HepG2 (cell line): ENCODE results near the gene REST. TPM values are rescaled to one million over a fixed set of nuclear protein-coding genes. Genes with fewer than 3 reads are reported as not detected.

ENCODE experiments used
- ATAC-seq: fragments of 200-7000 bp; cut with Tn5 transposase; 3 replicates; pipeline ENCODE4 v1.9.1; 2020; ENCODE audit warnings: mild to moderate bottlenecking, moderate library complexity
- BruUV-seq: library from RNA; stranded (reverse); fragments of 400-500 nt; replicated peaks from 2 replicates; lab custom pipeline; 2021; lab: Mats Ljungman, UMichigan
- CTCF ChIA-PET: fragments of 300-600 bp; formaldehyde crosslinking; extraction: SDS; loops from one replicate; lab custom pipeline; 2021; ENCODE audit warnings: low total read pairs, inconsistent platforms, low intra/inter-chr PET ratio; lab: Yijun Ruan, JAX
- POLR2A ChIA-PET: fragments of 350-600 bp; sonication (Branson Sonifier 250); formaldehyde crosslinking; loops from one replicate; lab custom pipeline; 2020; ENCODE audit warnings: antibody characterized with exemption, inconsistent platforms; lab: Yijun Ruan, JAX
- DNase-seq: peaks from one replicate; pipeline ENCODE4 v3.0.0-alpha.2; 2015; ENCODE audit warnings: low spot score
- FAIRE-seq: peaks from 3 replicates; lab custom pipeline; 2011; peaks lifted over from hg19 to GRCh38; lab: Jason Lieb, UNC
- H2AFZ ChIP-seq: one replicate; pipeline ENCODE4 v1.6.1; 2011; ENCODE audit warnings: low read length, inconsistent platforms
- H3K27ac ChIP-seq: fragments of 300-600 bp; 3 replicates; pipeline ENCODE4 v1.8.0; 2011; ENCODE audit warnings: mixed run types, mild to moderate bottlenecking, mixed read lengths, low read length, inconsistent platforms; ENCODE audit not compliant: insufficient read depth; ENCODE audit errors: extremely low read length
- H3K27me3 ChIP-seq, 2 experiments: fragments of 200-600 bp in 1 of 2; 2 replicates in 1 of 2; 3 replicates in 1 of 2; pipeline versions ENCODE4 v1.6.0 to v1.8.0; 2011; ENCODE audit warnings: low read length in 2 of 2, mild to moderate bottlenecking in 2 of 2, moderate library complexity in 2 of 2, inconsistent platforms in 1 of 2; ENCODE audit not compliant: insufficient read depth in 2 of 2, control insufficient read depth in 1 of 2
- H3K36me3 ChIP-seq, 2 experiments: fragments of 200-600 bp in 1 of 2; replicated peaks in 1 of 2; 2 replicates in 1 of 2; 3 replicates in 1 of 2; pipeline versions ENCODE4 v1.5.1 to v1.8.0; 2011; ENCODE audit warnings: low read length in 2 of 2, inconsistent platforms in 1 of 2; ENCODE audit not compliant: insufficient read depth in 2 of 2, control insufficient read depth in 1 of 2
- H3K4me1 ChIP-seq: 2 replicates; pipeline ENCODE4 v1.5.1; 2012; ENCODE audit warnings: low read length, inconsistent platforms; ENCODE audit not compliant: insufficient read depth
- H3K4me2 ChIP-seq: 2 replicates; pipeline ENCODE4 v1.6.0; 2011; ENCODE audit warnings: low read depth, low read length, inconsistent platforms
- H3K4me3 ChIP-seq, 3 experiments: fragments of 200-600 bp in 1 of 3; sonication (generic), shearing (Covaris generic) in 1 of 3; replicated peaks in 1 of 3; 2 replicates each; pipeline ENCODE4 v1.5.1; 2011 to 2016; ENCODE audit warnings: low read length in 3 of 3, inconsistent platforms in 2 of 3, low read depth in 2 of 3, mild to moderate bottlenecking in 2 of 3, control low read depth in 1 of 3, mixed read lengths in 1 of 3; ENCODE audit not compliant: insufficient read depth in 1 of 3
- H3K79me2 ChIP-seq: one replicate; pipeline ENCODE4 v1.6.1; 2011; ENCODE audit warnings: low read length, inconsistent platforms; ENCODE audit not compliant: insufficient read depth
- H3K9ac ChIP-seq: 2 replicates; pipeline ENCODE4 v1.6.0; 2011; ENCODE audit warnings: mild to moderate bottlenecking, low read depth, low read length, inconsistent platforms; ENCODE audit not compliant: insufficient read depth
- H3K9me3 ChIP-seq: 2 replicates; pipeline ENCODE4 v1.5.1; 2012; ENCODE audit warnings: mild to moderate bottlenecking, low read length
- H4K20me1 ChIP-seq: 2 replicates; pipeline ENCODE4 v1.6.0; 2011; ENCODE audit warnings: inconsistent platforms, mild to moderate bottlenecking, low read length, moderate library complexity; ENCODE audit not compliant: insufficient read depth
- CEBPB ChIP-seq: IDR thresholded peaks from 2 replicates; pipeline ENCODE4 v1.6.1; 2011; ENCODE audit warnings: low read depth, low read length, improper control_type of control experiment, borderline replicate concordance
- GATAD1 ChIP-seq: IDR thresholded peaks from 2 replicates; pipeline ENCODE4 v1.6.1; 2016; ENCODE audit warnings: missing genetic modification reagents, missing compliant biosample characterization
- IRF1 ChIP-seq: sonication (generic); formaldehyde crosslinking; IDR thresholded peaks from 2 replicates; pipeline ENCODE4 v1.4.0; 2020; ENCODE audit warnings: low read depth, mild to moderate bottlenecking, missing genetic modification reagents
- KAT2B ChIP-seq: fragments of 150-350 bp; IDR thresholded peaks from 2 replicates; pipeline ENCODE4 v1.6.1; 2014; ENCODE audit warnings: low read depth, low read length, borderline replicate concordance
- KDM6A ChIP-seq: IDR thresholded peaks from 2 replicates; pipeline ENCODE4 v1.6.1; 2016; ENCODE audit warnings: low read depth
- MLXIP ChIP-seq: sonication (generic); formaldehyde crosslinking; IDR thresholded peaks from 2 replicates; pipeline ENCODE4 v1.9.0; 2021; ENCODE audit warnings: missing genetic modification reagents, borderline replicate concordance
- NFE2L2 ChIP-seq: fragments of 150-350 bp; IDR thresholded peaks from 2 replicates; pipeline ENCODE4 v1.6.1; 2014; ENCODE audit warnings: low read length
- RCOR2 ChIP-seq: IDR thresholded peaks from 2 replicates; pipeline ENCODE4 v1.6.1; 2016; ENCODE audit warnings: missing biosample characterization, missing genetic modification reagents
- SP4 ChIP-seq: sonication (generic); formaldehyde crosslinking; IDR thresholded peaks from 2 replicates; pipeline ENCODE4 v1.8.1; 2023; ENCODE audit warnings: mild to moderate bottlenecking, missing genetic modification reagents
- ZFP36 ChIP-seq: fragments of 150-350 bp; IDR thresholded peaks from 2 replicates; pipeline ENCODE4 v1.6.1; 2018; ENCODE audit warnings: borderline replicate concordance, low read length, low read depth; ENCODE audit not compliant: partially characterized antibody
- ZFP36L2 ChIP-seq: sonication (generic); formaldehyde crosslinking; IDR thresholded peaks from 2 replicates; pipeline ENCODE4 v1.4.0; 2020; ENCODE audit warnings: missing genetic modification reagents
- ZNF143 ChIP-seq: sonication (generic); formaldehyde crosslinking; IDR thresholded peaks from 2 replicates; pipeline ENCODE4 v1.4.0; 2020; ENCODE audit warnings: missing genetic modification reagents
- ZNF274 ChIP-seq: sonication (generic); formaldehyde crosslinking; IDR thresholded peaks from 2 replicates; pipeline ENCODE4 v1.5.1; 2020; ENCODE audit warnings: mild to moderate bottlenecking, missing genetic modification reagents
- ZNF589 ChIP-seq: sonication (generic); formaldehyde crosslinking; conservative IDR thresholded peaks from 2 replicates; pipeline ENCODE4 v1.8.0; 2022; ENCODE audit warnings: mild to moderate bottlenecking, moderate library complexity, missing genetic modification reagents
- WGBS: methylation state at CpG from one replicate; pipeline ENCODE4 v1.1.6; 2017; ENCODE audit warnings: low lambda C conversion rate; 5-methylcytosine and 5-hydroxymethylcytosine counted together
- in situ Hi-C: cut with HindIII; loops from 2 replicates; pipeline ENCODE4 v1.10.0; 2017; ENCODE audit warnings: low pct_unique_long_range_greater_than_20kb; ENCODE audit not compliant: extremely low pct_ligation_motif_present
- intact Hi-C: fragments of 100-400 bp; cut with micrococcal nuclease; formaldehyde crosslinking; loops from one replicate; pipeline ENCODE4 v1.10.0; 2022; ENCODE audit not compliant: unreplicated experiment
- polyA plus RNA-seq, 8 experiments: library from polyadenylated mRNA; depleted of rRNA in 3 of 8; stranded (reverse) in 7 of 8; unstranded in 1 of 8; fragments of >200 nt; fragmentation: Illumina TruSeq in 4 of 8; extraction: Trizol in 4 of 8; gene quantifications; 2 replicates each; pipeline versions ENCODE4 v1.2.1 to v1.2.3, GENCODE V29; 2011 to 2016; ENCODE audit warnings: low read depth in 4 of 8, missing spikeins in 1 of 8, mixed read lengths in 1 of 8; ENCODE audit not compliant: insufficient read depth in 1 of 8
- total RNA-seq, 5 experiments: library from RNA; depleted of rRNA; stranded (reverse); fragments of >200 nt; fragmentation: Illumina TruSeq; extraction: Trizol; gene quantifications; 2 replicates each; pipeline ENCODE4 v1.2.3, GENCODE V29; 2016; ENCODE audit warnings: low read depth in 1 of 5

Gene REST
- total and polyA plus RNA-seq, 2 of the 13 experiments (the other 11 are each of a cell fraction or from before 2014, with no cell fraction given), result 12.7 to 22.4 TPM

GRCh38 chr4:56971383-56971782 is 63.7 kb downstream of the REST start:
- no peak overlapping the region for H2AFZ ChIP-seq
- FAIRE-seq (no peak), DNase-seq (no peak), ATAC-seq (no peak)
- no peak overlapping the region for H3K4me3 ChIP-seq
- ChIA-PET POLR2A (no interaction called here), CTCF (no interaction called here)
- peaks cover 16% of the 10 kb centered on the region for H3K9me3 ChIP-seq
- H3K27me3 ChIP-seq, result no peaks in the 10 kb centered on the region; a peak in 1 of 5 replicates
- 72% methylated on average over 2 of the region's 2 CpGs for WGBS
- H4K20me1 ChIP-seq, result peaks cover 6% of the 10 kb centered on the region; the same call in 1 of the 2 replicates
- peaks cover 23% of the 10 kb centered on the region for H3K79me2 ChIP-seq
- peaks cover 16% of the 10 kb centered on the region for H3K4me1 ChIP-seq
- in situ Hi-C loops, result no loop called here
- H3K9ac ChIP-seq, result no peak overlapping the region
- BruUV-seq, result no TSS peak
- intact Hi-C loops, result no loop called here
- no peak overlapping the region for H3K27ac ChIP-seq
- no peak for TF ChIP-seq IRF1 (CRISPR knock-in tag)
- TF ChIP-seq NFE2L2, result no peak
- no peak for TF ChIP-seq CEBPB
- no peak for TF ChIP-seq ZNF589 (CRISPR knock-in tag)
- TF ChIP-seq KDM6A (CRISPR knock-in tag), result no peak
- no peak for TF ChIP-seq KAT2B
- no peak for TF ChIP-seq ZNF143 (CRISPR knock-in tag)
- no peak for TF ChIP-seq SP4
- TF ChIP-seq MLXIP (CRISPR knock-in tag), result no peak
- no peak for TF ChIP-seq ZFP36L2
- no peak for TF ChIP-seq GATAD1 (CRISPR knock-in tag)
- TF ChIP-seq ZNF274 (CRISPR knock-in tag), result no peak
- no peak for TF ChIP-seq ZFP36
- no peak for TF ChIP-seq RCOR2 (CRISPR knock-in tag)
- peaks cover 18 to 45% of the 10 kb centered on the region in 2 experiments for H3K36me3 ChIP-seq
- no peak overlapping the region for H3K4me2 ChIP-seq
